DND-41 (cell line): ENCODE measurements around the gene TULP3.

Source experiments
- ATAC-seq: fragments of 200-7000 bp; cut with Tn5 transposase; 3 replicates; pipeline ENCODE4 v1.9.1; 2021; ENCODE audit warnings: low read depth; ENCODE audit not compliant: insufficient read depth
- DNase-seq: peaks from one replicate; pipeline ENCODE4 v3.0.0-alpha.2; 2020
- H2AFZ ChIP-seq: 2 replicates; pipeline ENCODE4 v1.6.0; 2012; ENCODE audit warnings: low read depth, low read length
- H3K27ac ChIP-seq: 2 replicates; pipeline ENCODE4 v1.5.1; 2012; ENCODE audit warnings: low read length, inconsistent platforms
- H3K27me3 ChIP-seq: fragments of 200-600 bp; sonication (generic); 2 replicates; pipeline ENCODE4 v1.6.0; 2012; ENCODE audit warnings: low read length, mild to moderate bottlenecking, inconsistent platforms; ENCODE audit not compliant: insufficient read depth, poor library complexity
- H3K36me3 ChIP-seq: 2 replicates; pipeline ENCODE4 v1.5.1; 2012; ENCODE audit warnings: low read length, inconsistent platforms; ENCODE audit not compliant: insufficient read depth
- H3K4me1 ChIP-seq: 2 replicates; pipeline ENCODE4 v1.5.1; 2012; ENCODE audit warnings: mild to moderate bottlenecking, low read length; ENCODE audit not compliant: insufficient read depth
- H3K4me2 ChIP-seq: 2 replicates; pipeline ENCODE4 v1.6.0; 2012; ENCODE audit warnings: mild to moderate bottlenecking, moderate library complexity, low read length, inconsistent platforms; ENCODE audit not compliant: insufficient read depth
- H3K4me3 ChIP-seq, 2 experiments: fragments of 200-600 bp in 1 of 2; shearing (Covaris generic) in 1 of 2; 2 replicates each; pipeline ENCODE4 v1.5.1; 2012 to 2016; ENCODE audit warnings: inconsistent platforms in 2 of 2, low read length in 2 of 2, mild to moderate bottlenecking in 2 of 2, low read depth in 1 of 2, moderate library complexity in 1 of 2
- H3K79me2 ChIP-seq: 2 replicates; pipeline ENCODE4 v1.6.0; 2012; ENCODE audit warnings: low read length, inconsistent platforms; ENCODE audit not compliant: insufficient read depth
- H3K9ac ChIP-seq: 2 replicates; pipeline ENCODE4 v1.6.0; 2012; ENCODE audit warnings: low read depth, mild to moderate bottlenecking, inconsistent platforms, low read length, moderate library complexity
- H3K9me3 ChIP-seq: 2 replicates; pipeline ENCODE4 v1.5.1; 2012; ENCODE audit warnings: low read length, moderate library complexity, mild to moderate bottlenecking, inconsistent platforms; ENCODE audit not compliant: insufficient read depth, severe bottlenecking
- H4K20me1 ChIP-seq: 2 replicates; pipeline ENCODE4 v1.6.0; 2012; ENCODE audit warnings: low read length; ENCODE audit not compliant: insufficient read depth
- CTCF ChIP-seq: IDR thresholded peaks from 2 replicates; pipeline ENCODE4 v1.5.1; 2012; ENCODE audit warnings: borderline replicate concordance, low read length, moderate library complexity, mild to moderate bottlenecking; ENCODE audit not compliant: poor library complexity, severe bottlenecking; ENCODE audit errors: extremely low read depth
- EZH2 ChIP-seq: IDR thresholded peaks from 3 replicates; pipeline ENCODE4 v1.6.1; 2012; ENCODE audit warnings: borderline replicate concordance, low read depth, mild to moderate bottlenecking, moderate library complexity, low read length, inconsistent platforms; ENCODE audit not compliant: severe bottlenecking

The TULP3 gene

GRCh38 chr12:2895051-2895451 is 4.4 kb downstream of the TULP3 start:
- Histone ChIP-seq H3K4me1 (peaks cover 18% of the 10 kb centered on the region), H3K9ac (no peak overlapping the region), H4K20me1 (no peaks in the 10 kb centered on the region), H3K4me2 (no peak overlapping the region), H2AFZ (no peak overlapping the region), H3K27ac (no peak overlapping the region), H3K9me3 (no peaks in the 10 kb centered on the region), H3K27me3 (no peaks in the 10 kb centered on the region), H3K4me3 (no peak overlapping the region), H3K79me2 (peaks cover 27% of the 10 kb centered on the region), H3K36me3 (no peaks in the 10 kb centered on the region)
- ATAC-seq, result no peak
- TF ChIP-seq EZH2, result no peak
- no peak for DNase-seq

DNA sequence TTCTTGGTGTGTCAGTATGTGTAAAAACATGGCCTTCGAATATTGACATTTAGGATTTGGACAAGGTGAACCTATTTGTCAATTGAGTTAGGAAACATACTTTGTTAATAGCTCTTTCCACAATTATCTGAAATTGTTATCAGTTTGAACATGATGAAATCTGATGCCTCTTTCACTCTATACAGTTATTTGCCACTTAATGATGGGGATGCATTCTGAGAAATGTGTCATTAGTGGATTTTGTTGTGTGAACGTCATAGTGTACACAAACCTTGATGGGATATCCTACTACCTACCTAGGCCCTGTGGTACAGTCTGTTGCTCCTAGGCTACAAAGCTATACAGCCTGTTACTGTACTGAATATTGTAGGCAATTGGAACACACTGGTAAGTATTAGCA is 4.8 kb downstream of the TULP3 start:
- peaks cover 27% of the 10 kb centered on the region for H3K79me2 ChIP-seq

GRCh38 chr12:2897418-2897817 is 6.7 kb downstream of the TULP3 start:
- peaks cover 4% of the 10 kb centered on the region; the same call in 1 of the 2 replicates for H3K4me1 ChIP-seq
- ATAC-seq (no peak), DNase-seq (no peak)
- no peak overlapping the region for H3K9ac ChIP-seq
- no peaks in the 10 kb centered on the region for H3K36me3 ChIP-seq
- no peaks in the 10 kb centered on the region for H3K9me3 ChIP-seq
- H4K20me1 ChIP-seq, result no peaks in the 10 kb centered on the region
- peaks cover 15% of the 10 kb centered on the region for H3K79me2 ChIP-seq
- no peak for TF ChIP-seq CTCF
- no peak for TF ChIP-seq EZH2
- no peak overlapping the region for H2AFZ ChIP-seq
- no peak overlapping the region for H3K27ac ChIP-seq
- no peak overlapping the region for H3K4me3 ChIP-seq
- no peak overlapping the region for H3K4me2 ChIP-seq
- H3K27me3 ChIP-seq, result no peaks in the 10 kb centered on the region

More for the DNA sequence above, 4.8 kb downstream of the TULP3 start:
- DNase-seq, result no peak
- H3K27me3 ChIP-seq, result no peaks in the 10 kb centered on the region
- TF ChIP-seq EZH2 (no peak), CTCF (no peak)
- H3K4me1 ChIP-seq, result peaks cover 14% of the 10 kb centered on the region
- H3K9me3 ChIP-seq, result no peaks in the 10 kb centered on the region
- no peaks in the 10 kb centered on the region for H3K36me3 ChIP-seq
- ATAC-seq, result no peak
- no peak overlapping the region for H3K27ac ChIP-seq
- H4K20me1 ChIP-seq, result no peaks in the 10 kb centered on the region
- H3K4me3 ChIP-seq, result no peak overlapping the region
- H3K9ac ChIP-seq, result no peak overlapping the region
- H2AFZ ChIP-seq, result no peak overlapping the region
- no peak overlapping the region for H3K4me2 ChIP-seq

DNA sequence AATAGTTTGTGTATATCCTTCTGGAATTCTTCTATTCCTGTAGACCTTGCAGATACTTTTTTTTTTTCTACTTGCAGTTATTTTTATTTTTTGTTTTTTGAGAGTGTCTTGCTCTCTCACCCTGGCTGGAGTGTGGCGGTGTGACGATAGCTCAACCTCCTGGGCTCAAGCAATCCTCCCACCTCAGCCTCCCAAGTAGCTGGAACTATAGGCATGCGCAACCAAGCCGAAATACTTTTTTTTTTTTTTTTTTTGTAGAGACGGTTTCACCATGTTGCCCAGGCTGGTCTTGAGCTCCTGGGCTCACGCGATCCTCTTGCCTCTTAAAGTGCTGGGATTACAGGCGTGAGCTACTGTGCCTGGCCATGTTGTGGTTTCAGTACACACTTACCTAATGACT is 10.0 kb downstream of the TULP3 start:
- no peak overlapping the region for H3K4me2 ChIP-seq
- H3K79me2 ChIP-seq, result peaks cover 10% of the 10 kb centered on the region; the same call in 1 of the 2 replicates
- no peak overlapping the region for H2AFZ ChIP-seq
- H3K4me3 ChIP-seq, result no peak overlapping the region
- no peaks in the 10 kb centered on the region for H3K27me3 ChIP-seq
- ATAC-seq, result no peak
- H3K4me1 ChIP-seq, result no peaks in the 10 kb centered on the region
- H4K20me1 ChIP-seq, result no peaks in the 10 kb centered on the region
- no peak overlapping the region for H3K9ac ChIP-seq
- no peak for DNase-seq
- TF ChIP-seq CTCF (no peak), EZH2 (no peak)
- H3K27ac ChIP-seq, result no peak overlapping the region
- H3K36me3 ChIP-seq, result no peaks in the 10 kb centered on the region
- no peaks in the 10 kb centered on the region for H3K9me3 ChIP-seq
